HepG2 (cell line): ENCODE measurements around the gene NOS1AP. TPM values are rescaled to one million over a fixed set of nuclear protein-coding genes. Genes with fewer than 3 reads are reported as not detected.

ENCODE experiments used
- ATAC-seq: fragments of 200-7000 bp; cut with Tn5 transposase; 3 replicates; pipeline ENCODE4 v1.9.1; 2020; ENCODE audit warnings: mild to moderate bottlenecking, moderate library complexity
- BruUV-seq: library from RNA; stranded (reverse); fragments of 400-500 nt; replicated peaks from 2 replicates; lab custom pipeline; 2021; lab: Mats Ljungman, UMichigan
- CTCF ChIA-PET: fragments of 300-600 bp; formaldehyde crosslinking; extraction: SDS; loops from one replicate; lab custom pipeline; 2021; ENCODE audit warnings: low total read pairs, inconsistent platforms, low intra/inter-chr PET ratio; lab: Yijun Ruan, JAX
- POLR2A ChIA-PET: fragments of 350-600 bp; sonication (Branson Sonifier 250); formaldehyde crosslinking; loops from one replicate; lab custom pipeline; 2020; ENCODE audit warnings: antibody characterized with exemption, inconsistent platforms; lab: Yijun Ruan, JAX
- DNase-seq: peaks from one replicate; pipeline ENCODE4 v3.0.0-alpha.2; 2015; ENCODE audit warnings: low spot score
- FAIRE-seq: peaks from 3 replicates; lab custom pipeline; 2011; peaks lifted over from hg19 to GRCh38; lab: Jason Lieb, UNC
- H2AFZ ChIP-seq: one replicate; pipeline ENCODE4 v1.6.1; 2011; ENCODE audit warnings: low read length, inconsistent platforms
- H3K27ac ChIP-seq: fragments of 300-600 bp; 3 replicates; pipeline ENCODE4 v1.8.0; 2011; ENCODE audit warnings: mixed run types, mild to moderate bottlenecking, mixed read lengths, low read length, inconsistent platforms; ENCODE audit not compliant: insufficient read depth; ENCODE audit errors: extremely low read length
- H3K27me3 ChIP-seq, 2 experiments: fragments of 200-600 bp in 1 of 2; 2 replicates in 1 of 2; 3 replicates in 1 of 2; pipeline versions ENCODE4 v1.6.0 to v1.8.0; 2011; ENCODE audit warnings: low read length in 2 of 2, mild to moderate bottlenecking in 2 of 2, moderate library complexity in 2 of 2, inconsistent platforms in 1 of 2; ENCODE audit not compliant: insufficient read depth in 2 of 2, control insufficient read depth in 1 of 2
- H3K36me3 ChIP-seq, 2 experiments: fragments of 200-600 bp in 1 of 2; replicated peaks in 1 of 2; 2 replicates in 1 of 2; 3 replicates in 1 of 2; pipeline versions ENCODE4 v1.5.1 to v1.8.0; 2011; ENCODE audit warnings: low read length in 2 of 2, inconsistent platforms in 1 of 2; ENCODE audit not compliant: insufficient read depth in 2 of 2, control insufficient read depth in 1 of 2
- H3K4me1 ChIP-seq: 2 replicates; pipeline ENCODE4 v1.5.1; 2012; ENCODE audit warnings: low read length, inconsistent platforms; ENCODE audit not compliant: insufficient read depth
- H3K4me2 ChIP-seq: 2 replicates; pipeline ENCODE4 v1.6.0; 2011; ENCODE audit warnings: low read depth, low read length, inconsistent platforms
- H3K4me3 ChIP-seq, 3 experiments: fragments of 200-600 bp in 1 of 3; sonication (generic), shearing (Covaris generic) in 1 of 3; replicated peaks in 1 of 3; 2 replicates each; pipeline ENCODE4 v1.5.1; 2011 to 2016; ENCODE audit warnings: low read length in 3 of 3, inconsistent platforms in 2 of 3, low read depth in 2 of 3, mild to moderate bottlenecking in 2 of 3, control low read depth in 1 of 3, mixed read lengths in 1 of 3; ENCODE audit not compliant: insufficient read depth in 1 of 3
- H3K79me2 ChIP-seq: one replicate; pipeline ENCODE4 v1.6.1; 2011; ENCODE audit warnings: low read length, inconsistent platforms; ENCODE audit not compliant: insufficient read depth
- H3K9ac ChIP-seq: 2 replicates; pipeline ENCODE4 v1.6.0; 2011; ENCODE audit warnings: mild to moderate bottlenecking, low read depth, low read length, inconsistent platforms; ENCODE audit not compliant: insufficient read depth
- H3K9me3 ChIP-seq: 2 replicates; pipeline ENCODE4 v1.5.1; 2012; ENCODE audit warnings: mild to moderate bottlenecking, low read length
- H4K20me1 ChIP-seq: 2 replicates; pipeline ENCODE4 v1.6.0; 2011; ENCODE audit warnings: inconsistent platforms, mild to moderate bottlenecking, low read length, moderate library complexity; ENCODE audit not compliant: insufficient read depth
- KLF9 ChIP-seq: IDR thresholded peaks from 2 replicates; pipeline ENCODE4 v1.6.1; 2016; ENCODE audit warnings: low read depth
- LCORL ChIP-seq, 2 experiments: fragments of 450-650 bp in 1 of 2; sonication (generic) in 1 of 2; formaldehyde crosslinking in 1 of 2; IDR thresholded peaks; 2 replicates each; pipeline versions ENCODE4 v1.5.0 to v1.6.1; 2017 to 2020; ENCODE audit warnings: antibody characterized with exemption in 1 of 2, missing genetic modification reagents in 1 of 2
- MED8 ChIP-seq: sonication (generic); formaldehyde crosslinking; IDR thresholded peaks from 2 replicates; pipeline ENCODE4 v1.8.1; 2023; ENCODE audit warnings: mild to moderate bottlenecking, missing genetic modification reagents; ENCODE audit not compliant: insufficient replicate concordance
- SOX6 ChIP-seq, 2 experiments: fragments of 450-650 bp in 1 of 2; sonication (generic) in 1 of 2; formaldehyde crosslinking in 1 of 2; IDR thresholded peaks; 2 replicates each; pipeline versions ENCODE4 v1.4.0 to v1.6.1; 2017 to 2020; ENCODE audit warnings: antibody characterized with exemption in 1 of 2, mild to moderate bottlenecking in 1 of 2, missing genetic modification reagents in 1 of 2
- ZNF34 ChIP-seq: sonication (generic); formaldehyde crosslinking; IDR thresholded peaks from 2 replicates; pipeline ENCODE4 v1.4.0; 2020; ENCODE audit warnings: mild to moderate bottlenecking, missing genetic modification reagents, borderline replicate concordance
- ZNF710 ChIP-seq: sonication (generic); formaldehyde crosslinking; IDR thresholded peaks from 2 replicates; pipeline ENCODE4 v1.5.0; 2020; ENCODE audit warnings: mild to moderate bottlenecking, missing genetic modification reagents, borderline replicate concordance
- WGBS: methylation state at CpG from one replicate; pipeline ENCODE4 v1.1.6; 2017; ENCODE audit warnings: low lambda C conversion rate; 5-methylcytosine and 5-hydroxymethylcytosine counted together
- in situ Hi-C: cut with HindIII; loops from 2 replicates; pipeline ENCODE4 v1.10.0; 2017; ENCODE audit warnings: low pct_unique_long_range_greater_than_20kb; ENCODE audit not compliant: extremely low pct_ligation_motif_present
- intact Hi-C: fragments of 100-400 bp; cut with micrococcal nuclease; formaldehyde crosslinking; loops from one replicate; pipeline ENCODE4 v1.10.0; 2022; ENCODE audit not compliant: unreplicated experiment
- polyA plus RNA-seq, 8 experiments: library from polyadenylated mRNA; depleted of rRNA in 3 of 8; stranded (reverse) in 7 of 8; unstranded in 1 of 8; fragments of >200 nt; fragmentation: Illumina TruSeq in 4 of 8; extraction: Trizol in 4 of 8; gene quantifications; 2 replicates each; pipeline versions ENCODE4 v1.2.1 to v1.2.3, GENCODE V29; 2011 to 2016; ENCODE audit warnings: low read depth in 4 of 8, missing spikeins in 1 of 8, mixed read lengths in 1 of 8; ENCODE audit not compliant: insufficient read depth in 1 of 8
- total RNA-seq, 5 experiments: library from RNA; depleted of rRNA; stranded (reverse); fragments of >200 nt; fragmentation: Illumina TruSeq; extraction: Trizol; gene quantifications; 2 replicates each; pipeline ENCODE4 v1.2.3, GENCODE V29; 2016; ENCODE audit warnings: low read depth in 1 of 5
- TF ChIP-seq, protein P1 (sequence below), 2 experiments: fragments of 450-650 bp in 1 of 2; sonication (generic) in 1 of 2; formaldehyde crosslinking; IDR thresholded peaks; 2 replicates each; pipeline versions ENCODE4 v1.5.0 to v1.8.0; 2020 to 2022; ENCODE audit warnings: mild to moderate bottlenecking in 1 of 2, missing genetic modification reagents in 1 of 2

The NOS1AP gene
- total and polyA plus RNA-seq, 2 of the 13 experiments (the other 11 are each of a cell fraction or from before 2014, with no cell fraction given), result 2.0 to 3.3 TPM

- no peak for TF ChIP-seq SOX6 (IDR thresholded peaks at IDR 0.05)
- TF ChIP-seq SOX6 (CRISPR knock-in tag; IDR thresholded peaks at IDR 0.05), result peak; percentile 50; the same call in 1 of the 2 replicates
- TF ChIP-seq ZNF710, result 0 out of 2 replicates have a peak, but pooled peaks have one; percentile 27
- TF ChIP-seq ZNF34, result no peak
These were observed 171.1 kb downstream of the NOS1AP start (continued) for GRCh38 chr1:162240577-162240976.

GRCh38 chr1:162242804-162243203, 173.3 kb downstream of the NOS1AP start:
- Histone ChIP-seq H3K9me3 (no peaks in the 10 kb centered on the region), H3K27me3 (no peaks in the 10 kb centered on the region), H2AFZ (no peak overlapping the region), H4K20me1 (no peaks in the 10 kb centered on the region), H3K4me3 (no peak overlapping the region), H3K79me2 (peaks cover 9% of the 10 kb centered on the region), H3K27ac (no peak overlapping the region), H3K9ac (no peak overlapping the region), H3K4me1 (peaks cover 64% of the 10 kb centered on the region), H3K36me3 (no peaks in the 10 kb centered on the region; a peak in 2 of 5 replicates), H3K4me2 (no peak overlapping the region)
- FAIRE-seq (no peak), DNase-seq (no peak), ATAC-seq (no peak)
- BruUV-seq, result no TSS peak
- TF ChIP-seq LCORL (IDR thresholded peaks at IDR 0.05) (no peak), LCORL (CRISPR knock-in tag; IDR thresholded peaks at IDR 0.05) (no peak), MED8 (CRISPR knock-in tag) (no peak), KLF9 (CRISPR knock-in tag) (no peak)
- TF ChIP-seq, protein P1, sequence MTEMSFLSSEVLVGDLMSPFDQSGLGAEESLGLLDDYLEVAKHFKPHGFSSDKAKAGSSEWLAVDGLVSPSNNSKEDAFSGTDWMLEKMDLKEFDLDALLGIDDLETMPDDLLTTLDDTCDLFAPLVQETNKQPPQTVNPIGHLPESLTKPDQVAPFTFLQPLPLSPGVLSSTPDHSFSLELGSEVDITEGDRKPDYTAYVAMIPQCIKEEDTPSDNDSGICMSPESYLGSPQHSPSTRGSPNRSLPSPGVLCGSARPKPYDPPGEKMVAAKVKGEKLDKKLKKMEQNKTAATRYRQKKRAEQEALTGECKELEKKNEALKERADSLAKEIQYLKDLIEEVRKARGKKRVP (CRISPR knock-in tag; IDR thresholded peaks at IDR 0.05), result no peak
- in situ Hi-C loops, result no loop called here
- 97% methylated on average over 6 of the region's 6 CpGs for WGBS
- intact Hi-C loops, result no loop called here
- POLR2A ChIA-PET, result no interaction called here
- CTCF ChIA-PET, result no interaction called here
